Anterior cingulate cortex (tissue), 58 donors: ENCODE measurements around the gene MON1A.

Experiments used
- DNase-seq, 58 donors: peaks; one replicate each; lab custom pipeline; 2025; lab: John Stamatoyannopoulos, UW

Gene MON1A

DNA sequence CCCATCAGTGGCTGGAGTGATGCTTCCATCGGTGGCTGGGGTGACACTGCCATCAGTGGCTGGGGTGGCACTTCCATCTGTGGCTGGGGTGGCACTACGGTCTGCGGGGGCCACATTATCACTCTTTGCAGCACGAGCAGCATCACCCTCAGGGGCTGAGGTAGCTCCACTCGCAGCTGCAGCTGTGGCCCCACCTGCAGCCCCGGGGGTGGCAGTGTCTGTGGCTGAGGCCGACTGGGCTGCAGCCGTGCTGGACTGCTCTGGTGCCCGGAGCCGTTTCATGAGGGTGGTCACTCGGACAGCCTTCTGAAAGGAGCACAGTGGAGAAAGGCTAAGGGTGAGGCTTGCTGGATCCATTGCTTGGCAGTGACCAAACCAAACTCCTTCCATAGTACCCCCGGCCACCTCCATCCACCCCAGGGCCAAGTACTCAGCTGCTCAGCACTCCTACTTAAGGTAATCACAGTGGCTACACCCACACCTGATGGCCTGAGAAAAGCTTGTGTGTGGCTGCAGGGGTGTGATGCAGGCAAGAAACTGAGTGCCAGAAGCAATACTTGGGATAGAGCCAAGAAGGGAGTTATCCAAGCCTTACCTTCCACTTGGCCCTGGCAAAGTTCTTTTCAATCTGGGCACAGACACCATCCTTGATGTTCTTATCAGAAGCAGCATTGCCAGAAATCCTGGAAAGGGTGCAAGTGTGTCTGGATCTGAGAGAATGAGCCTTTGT is 69.9 kb downstream of the MON1A start:
- DNase-seq = no peak
